Hepatocyte (in vitro differentiated cells): ENCODE measurements around the gene PARP3.

ENCODE experiments used
- CTCF ChIP-seq: fragments of 200-600 bp; sonication (generic); IDR thresholded peaks from 2 replicates; pipeline ENCODE4 v1.5.1; 2016; ENCODE audit warnings: antibody characterized with exemption, mild to moderate bottlenecking; ENCODE audit not compliant: poor library complexity
- EZH2 ChIP-seq: fragments of 200-600 bp; sonication (generic); IDR thresholded peaks from 2 replicates; pipeline ENCODE4 v1.6.1; 2016; ENCODE audit warnings: antibody characterized with exemption, mild to moderate bottlenecking, borderline replicate concordance
- EZH2phosphoT487 ChIP-seq: fragments of 200-600 bp; sonication (generic); IDR thresholded peaks from one replicate; pipeline ENCODE4 v1.6.1; 2018; ENCODE audit warnings: antibody characterized with exemption, mild to moderate bottlenecking, low read depth, moderate library complexity; ENCODE audit not compliant: unreplicated experiment, severe bottlenecking

GRCh38 chr3:51992017-51992682, 50.0 kb downstream of the PARP3 start:
- TF ChIP-seq CTCF (no peak), EZH2 (no peak), EZH2phosphoT487 (no peak)
